NCI-H748 treated with DMSO at 0.1 percent for 48 hours (cell line): ENCODE results near the gene LPAR5.
"Not testable (repeated sequence)": the region's sequence is repeated elsewhere in the genome, so short reads cannot be mapped to it uniquely, and the experiment has no call there.

Source experiments
- DNase-seq: peaks from one replicate; lab custom pipeline; 2025; lab: John Stamatoyannopoulos, UW

The LPAR5 gene

DNA sequence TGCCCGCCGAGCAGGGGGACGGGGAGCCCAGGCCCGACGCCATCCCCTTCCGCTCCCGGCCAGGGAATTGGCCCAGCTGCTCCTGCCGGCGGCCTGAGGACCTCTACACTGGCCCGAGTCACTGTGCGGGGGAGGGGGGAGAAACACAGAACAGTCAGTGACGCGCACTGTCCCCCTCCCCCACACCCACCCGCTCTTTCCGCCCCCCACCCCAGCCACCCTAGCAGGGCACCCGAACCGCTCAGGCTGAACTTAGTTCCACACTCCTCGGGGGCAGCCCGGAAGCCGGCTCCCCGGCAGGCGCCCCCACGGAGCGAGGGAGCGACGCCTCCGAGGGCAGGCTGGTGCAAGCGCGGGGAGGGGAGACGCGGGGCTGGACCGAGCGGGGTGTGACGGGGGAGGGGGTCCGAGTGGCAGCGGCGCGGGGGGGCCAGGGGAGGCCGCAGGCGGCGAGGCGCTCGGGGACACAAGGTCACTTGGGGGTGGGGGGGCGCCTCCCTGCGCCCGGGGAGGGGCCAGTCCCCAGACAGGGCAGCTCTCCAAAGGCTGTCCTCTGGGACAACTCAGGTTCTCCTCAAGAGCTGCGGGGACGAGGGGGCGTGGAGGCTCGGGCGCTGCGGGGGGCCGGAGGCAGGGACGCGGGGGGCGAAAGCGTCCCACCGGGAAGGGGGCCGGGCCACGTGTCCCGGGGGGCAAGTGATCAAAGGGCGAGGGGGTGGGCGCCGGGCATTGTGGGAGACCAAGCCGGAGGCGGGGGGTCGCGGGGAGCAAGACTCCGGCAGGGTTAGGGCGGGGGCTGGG, 29.2 kb downstream of the LPAR5 start:
- DNase-seq: no peak

DNA sequence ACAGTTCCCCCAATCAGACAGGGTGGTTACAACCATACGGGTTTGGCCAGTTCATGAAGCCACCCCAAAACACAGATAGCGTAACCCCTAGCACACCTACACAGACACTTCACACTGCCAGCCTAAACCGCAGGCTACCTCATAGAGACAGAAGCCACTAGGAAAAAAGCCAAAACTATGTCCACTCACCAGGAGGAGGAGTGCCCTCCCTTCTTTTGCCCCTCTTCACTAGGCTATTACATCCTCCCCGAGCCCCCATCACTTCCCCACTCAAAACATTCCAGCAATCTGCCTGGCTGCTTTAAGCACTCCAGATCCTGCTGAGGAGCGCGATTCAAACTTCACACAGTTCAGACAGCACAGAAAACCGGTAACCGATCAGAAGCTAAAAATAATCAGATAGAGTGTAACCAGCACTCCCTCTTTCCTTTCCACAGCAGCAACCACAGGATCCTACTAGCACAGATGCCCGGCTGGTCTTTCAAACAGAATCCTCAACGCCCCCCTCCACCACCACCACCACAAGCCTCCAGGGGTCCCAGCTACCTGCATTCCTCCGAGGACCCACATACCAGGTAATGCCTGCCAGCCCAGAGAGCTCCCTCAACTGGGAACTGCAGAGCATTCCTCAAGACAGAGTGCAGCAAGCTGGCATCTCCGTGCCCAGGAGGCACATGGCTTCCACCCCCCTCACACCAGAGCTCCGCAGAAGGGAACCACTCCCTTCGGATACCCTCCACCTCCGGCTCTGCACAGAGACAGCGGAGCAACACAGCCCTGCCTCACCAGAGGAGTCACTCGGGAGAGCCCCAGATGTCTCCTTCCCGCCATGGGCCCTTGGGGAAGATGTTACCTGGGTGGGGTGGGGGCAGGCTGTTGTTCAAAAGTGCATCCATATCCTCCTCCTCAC, 30.1 kb downstream of the LPAR5 start:
- DNase-seq: no peak

GRCh38 chr12:6604259-6605029, 31.3 kb downstream of the LPAR5 start:
- no peak for DNase-seq

GRCh38 chr12:6603095-6603567, 32.6 kb downstream of the LPAR5 start:
- no peak for DNase-seq

DNA sequence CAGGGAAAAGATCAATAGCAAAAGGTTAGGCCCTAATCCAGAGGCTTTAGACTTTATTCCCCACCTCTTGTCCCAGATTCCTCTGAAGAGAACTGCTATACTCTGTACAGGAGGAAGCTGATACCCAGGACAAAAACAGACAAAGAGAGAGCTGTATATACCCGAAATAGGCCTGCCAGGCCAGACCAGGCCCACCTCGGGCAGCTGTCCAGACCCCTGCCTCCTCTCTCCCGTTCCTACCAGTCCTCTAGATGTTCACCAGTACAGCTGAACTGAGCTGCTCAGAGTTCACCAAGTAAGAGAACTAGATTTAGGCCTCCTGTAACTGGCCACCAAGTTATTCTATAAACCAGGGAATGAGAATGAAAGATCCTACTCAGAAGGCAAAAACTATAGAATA, 33.2 kb downstream of the LPAR5 start:
- DNase-seq: no peak

DNA sequence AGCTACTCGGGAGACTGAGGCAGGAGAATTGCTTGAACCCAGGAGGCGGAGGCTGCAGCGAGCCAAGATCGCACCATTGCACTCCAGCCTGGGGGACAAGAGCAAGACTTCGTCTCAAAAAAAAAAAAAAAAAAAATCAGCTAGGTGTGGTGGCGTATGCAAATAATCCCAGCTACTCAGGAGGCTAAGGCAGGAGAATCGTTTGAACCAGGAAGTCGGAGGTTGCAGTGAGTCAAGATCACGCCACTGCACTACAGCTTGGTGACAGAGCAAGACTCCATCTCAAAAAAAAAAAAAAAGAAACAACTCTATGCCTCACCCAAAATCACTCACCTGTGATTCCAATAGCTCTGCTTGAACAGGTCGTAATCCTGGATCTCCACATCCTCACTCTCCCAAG, 40.1 kb downstream of the LPAR5 start:
- not testable (repeated sequence) for DNase-seq

DNA sequence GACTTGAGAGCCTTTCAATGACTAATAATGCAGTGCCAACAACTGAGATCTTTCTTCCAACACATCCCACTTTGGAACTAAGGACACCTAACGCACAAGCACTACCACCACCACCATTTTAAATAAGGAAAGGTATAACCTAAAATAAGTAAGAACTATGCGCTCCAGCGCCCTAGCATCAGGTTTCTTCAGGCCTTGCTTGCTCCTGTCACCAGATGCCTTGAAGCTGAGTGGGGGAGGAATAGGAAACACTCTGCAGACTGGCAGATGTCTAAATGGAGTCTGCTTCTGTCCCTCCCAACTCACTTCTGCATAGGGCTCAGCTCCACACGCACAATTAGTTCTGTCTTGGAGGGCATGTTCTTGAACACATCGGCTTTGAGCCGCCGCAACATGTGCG, 43.7 kb downstream of the LPAR5 start:
- no peak for DNase-seq

DNA sequence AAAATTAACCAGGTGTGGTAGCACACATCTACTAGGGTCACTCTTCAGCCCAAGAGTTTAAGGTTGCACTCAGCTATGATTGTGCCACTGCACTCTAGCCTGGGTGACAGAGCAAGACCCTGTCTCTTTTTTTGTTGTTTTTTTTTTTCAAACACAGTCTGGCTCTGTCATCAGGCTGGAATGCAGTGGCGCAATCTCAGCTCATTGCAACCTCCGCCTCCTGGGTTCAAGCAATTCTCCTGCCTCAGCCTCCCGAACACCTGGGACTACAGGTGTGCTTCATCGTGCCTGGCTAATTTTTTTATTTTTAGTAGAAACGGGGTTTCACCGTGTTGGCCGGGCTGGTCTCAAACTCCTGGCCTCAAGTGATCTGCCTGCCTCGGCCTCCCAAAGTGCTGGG, 49.2 kb downstream of the LPAR5 start:
- not testable (repeated sequence) for DNase-seq

- no peak for DNase-seq
Observed at GRCh38 chr12:6584293-6584692, 51.5 kb downstream of the LPAR5 start.

DNA sequence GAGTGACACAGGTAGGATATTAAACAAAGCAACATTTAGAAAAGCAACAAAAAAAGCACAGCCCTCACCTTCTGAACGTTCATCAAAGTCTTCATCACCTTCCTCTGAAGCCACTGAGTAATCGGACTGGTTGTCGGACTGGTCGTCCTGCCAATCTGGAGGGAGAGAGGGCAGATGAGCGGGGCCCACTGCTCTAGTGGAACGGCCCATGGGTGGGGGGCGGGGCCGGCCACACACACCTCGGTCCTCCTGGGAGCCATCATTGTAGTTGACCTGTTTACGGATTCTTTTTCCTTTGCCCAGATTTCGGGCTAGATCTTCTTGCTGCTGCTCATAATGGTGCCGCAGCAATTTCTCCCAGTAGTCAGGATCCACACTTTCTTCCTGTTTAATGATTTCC, 52.8 kb downstream of the LPAR5 start:
- no peak for DNase-seq

- DNase-seq: no peak
Observed at GRCh38 chr12:6582196-6582595, 53.6 kb downstream of the LPAR5 start.

DNA sequence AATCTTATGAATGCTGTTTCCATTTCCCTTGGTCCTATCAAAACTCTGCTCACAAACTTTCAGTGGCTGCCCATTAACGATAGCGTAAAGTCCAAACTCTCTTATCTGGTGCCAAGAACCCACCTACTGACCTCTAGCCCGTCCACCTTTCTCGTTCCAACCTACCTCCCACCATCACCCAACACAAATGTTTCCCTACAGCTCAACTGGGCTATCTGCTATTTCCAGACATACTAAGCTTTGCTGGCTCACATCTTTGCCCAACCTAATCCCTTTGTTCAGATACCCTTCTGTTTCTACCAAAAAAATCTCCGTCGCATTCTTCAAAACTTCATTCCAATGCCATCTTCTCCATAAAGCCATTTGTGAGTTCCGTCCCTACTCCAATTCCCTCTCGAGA, 60.1 kb downstream of the LPAR5 start:
- no peak for DNase-seq

DNA sequence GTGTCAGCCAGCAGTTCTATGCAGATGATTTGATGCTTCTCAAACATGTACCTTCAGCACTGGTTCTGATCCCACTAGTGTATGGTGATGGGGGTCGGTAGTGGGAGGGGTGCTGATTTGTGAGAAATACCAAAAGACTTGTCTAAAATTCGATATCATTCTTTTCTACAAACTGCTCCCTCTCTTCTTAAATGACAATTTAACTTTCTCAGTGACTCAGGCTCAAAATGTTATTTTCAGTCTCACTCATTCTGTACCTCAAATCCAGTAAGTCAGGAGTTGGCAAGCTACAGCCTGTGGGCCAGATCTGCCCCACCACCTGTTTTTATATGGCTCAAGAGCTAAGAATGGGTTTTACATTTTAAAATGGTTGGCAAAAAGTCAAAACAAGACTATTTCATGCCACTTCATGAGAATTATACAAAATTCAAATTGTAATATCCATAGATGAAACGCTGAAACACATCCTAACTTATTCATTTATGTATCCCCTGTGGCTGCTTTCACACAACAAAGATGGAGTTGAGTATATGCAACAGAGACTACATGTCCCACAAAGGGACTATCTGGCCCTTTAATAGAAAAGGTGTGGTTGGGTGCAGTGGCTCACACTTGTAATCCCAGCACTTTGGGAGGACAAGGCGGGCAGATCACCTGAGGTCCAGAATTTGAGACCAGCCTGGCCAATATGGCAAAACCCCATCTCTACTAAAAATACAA, 61.0 kb downstream of the LPAR5 start:
- DNase-seq: no peak

DNA sequence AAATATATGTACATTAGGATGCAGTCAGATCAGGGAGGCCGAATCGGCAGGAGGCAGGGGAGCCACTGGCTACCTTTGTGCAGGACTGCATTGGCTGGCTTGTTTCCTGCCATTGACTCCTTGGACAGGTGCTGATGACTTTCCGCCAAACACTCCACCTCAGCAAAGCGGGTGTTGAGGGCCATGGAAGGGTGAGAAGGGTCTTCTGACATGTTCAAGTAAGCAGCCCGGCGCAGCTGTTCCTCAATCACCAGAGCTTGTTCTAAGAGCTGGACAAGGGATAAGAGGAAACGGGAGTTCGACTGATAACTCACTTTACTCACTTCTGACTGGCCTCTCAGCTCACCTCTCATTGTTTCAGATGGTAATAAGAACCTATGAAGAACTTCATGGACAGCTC, 62.8 kb downstream of the LPAR5 start:
- DNase-seq: no peak

GRCh38 chr12:6570264-6570887, 65.4 kb downstream of the LPAR5 start:
- no peak for DNase-seq

GRCh38 chr12:6569786-6570185, 66.0 kb downstream of the LPAR5 start:
- no peak for DNase-seq

- DNase-seq: no peak
Observed at GRCh38 chr12:6569312-6569711, 66.4 kb downstream of the LPAR5 start.
